Activated CD4-positive, alpha-beta T cell treated with anti-CD3 and anti-CD28 coated beads for 1 hour (primary cell): Measurements from ENCODE around the gene CDH3.

Source experiments
- DNase-seq: peaks from one replicate; pipeline ENCODE4 v3.0.0-alpha.2; 2020

The CDH3 gene

DNA sequence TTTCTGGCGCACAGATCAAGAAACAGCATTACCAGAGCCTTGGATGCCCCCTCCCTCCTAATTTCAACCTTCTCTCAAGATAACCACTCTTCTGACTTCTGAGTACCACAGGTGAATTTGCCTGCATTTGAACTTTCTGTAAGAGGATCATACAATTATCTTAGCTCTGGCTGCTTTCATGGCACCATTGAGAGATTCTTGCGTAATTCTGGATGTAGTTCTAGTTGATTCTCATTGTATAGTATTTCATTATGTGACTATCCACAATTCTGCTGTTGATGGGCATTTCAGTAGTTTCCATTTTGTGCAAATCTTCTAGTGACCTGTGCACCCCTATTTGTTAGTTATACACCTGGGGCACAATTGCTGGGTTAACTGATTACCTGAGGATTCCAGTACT lies 7.5 kb downstream of the CDH3 start:
- no peak for DNase-seq

DNA sequence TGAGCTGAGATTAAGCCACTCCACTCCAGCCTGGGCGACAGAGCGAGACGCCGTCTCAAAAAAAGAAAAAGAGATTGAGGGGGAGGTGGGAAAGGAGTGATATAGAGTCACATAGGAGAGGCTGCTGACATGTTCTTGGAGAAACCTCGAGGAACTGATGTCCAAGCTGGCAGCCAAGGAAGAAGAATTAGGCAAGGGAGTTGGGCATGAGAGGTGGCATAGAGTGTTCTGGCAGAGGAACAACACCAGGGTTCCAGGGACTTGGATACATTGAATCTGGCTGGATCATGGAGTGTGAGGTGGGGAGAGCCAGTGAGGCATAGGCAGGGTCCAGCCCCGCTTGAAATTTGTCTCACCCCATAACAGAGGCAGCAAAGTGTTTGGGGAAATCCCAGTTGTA lies 10.7 kb downstream of the CDH3 start:
- no peak for DNase-seq

GRCh38 chr16:68656751-68657150 lies 11.6 kb downstream of the CDH3 start:
- no peak for DNase-seq

GRCh38 chr16:68658341-68658973 lies 13.3 kb downstream of the CDH3 start:
- DNase-seq, result no peak

- DNase-seq, result no peak
These were observed 13.9 kb downstream of the CDH3 start for GRCh38 chr16:68658974-68659360.

DNA sequence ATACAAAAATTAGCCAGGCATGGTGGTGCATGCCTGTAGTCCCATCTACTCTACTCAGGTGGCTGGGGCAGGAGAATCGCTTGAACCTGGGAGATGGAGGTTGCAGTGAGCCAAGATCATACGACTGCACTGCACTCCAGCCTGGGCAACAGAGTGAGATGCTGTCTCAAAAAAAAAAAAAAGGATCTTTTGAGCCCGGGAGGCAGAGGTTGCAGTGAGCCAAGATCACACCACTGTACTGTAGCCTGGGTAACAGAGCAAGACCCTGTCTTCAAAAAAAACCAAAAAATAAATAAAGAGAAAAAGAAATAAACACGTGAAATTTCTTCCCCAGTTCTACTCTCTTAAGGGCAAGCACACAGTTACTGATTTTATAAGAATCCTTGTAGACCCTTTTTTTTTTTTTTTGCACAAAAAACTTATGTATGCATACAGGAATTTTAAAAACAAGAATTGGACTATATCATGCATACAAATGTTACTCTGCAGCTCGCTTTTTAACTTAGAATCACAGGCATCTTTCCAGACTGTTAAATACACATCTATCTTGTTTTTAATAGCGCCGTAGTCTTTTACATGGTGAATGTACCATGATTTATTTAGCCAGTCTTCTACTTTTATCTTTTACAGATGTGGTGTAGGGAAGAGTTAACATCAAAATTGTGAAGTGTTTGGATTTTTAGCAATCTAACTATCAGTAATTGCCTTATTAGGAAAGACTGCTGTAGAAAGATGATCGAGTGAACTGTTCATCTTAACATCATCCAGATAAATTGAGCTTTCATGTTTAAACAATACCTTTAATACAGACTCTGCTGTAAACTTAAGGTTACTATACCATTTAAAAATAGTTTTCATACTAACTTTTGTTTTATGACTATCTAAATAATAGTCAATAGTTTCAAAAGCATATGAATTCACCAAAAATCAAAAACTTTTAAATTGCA lies 14.6 kb downstream of the CDH3 start:
- no peak for DNase-seq

- DNase-seq, result no peak
These were observed 15.3 kb downstream of the CDH3 start for GRCh38 chr16:68660359-68660795.

DNA sequence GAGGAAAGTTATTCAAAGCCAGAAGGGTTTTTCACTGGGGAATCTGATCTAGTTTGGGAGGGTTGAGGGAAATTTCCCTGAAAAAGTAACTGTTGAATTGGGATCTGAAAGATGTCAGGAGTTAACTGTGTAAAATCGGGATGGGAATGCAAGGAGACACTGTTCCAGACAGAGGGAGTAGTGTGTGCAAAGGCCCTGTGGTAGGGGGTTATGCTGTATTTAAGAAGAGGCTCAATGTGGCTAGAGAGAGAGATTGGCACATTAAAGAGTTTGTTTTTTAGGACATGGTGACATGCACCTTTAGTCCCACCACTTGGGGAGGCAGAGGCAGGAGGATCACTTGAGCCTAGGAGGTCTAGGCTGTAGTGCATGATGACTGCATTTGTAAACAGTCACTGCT lies 16.9 kb downstream of the CDH3 start:
- no peak for DNase-seq

- DNase-seq, result no peak
These were observed 19.2 kb downstream of the CDH3 start for GRCh38 chr16:68664297-68664696.

- no peak for DNase-seq
These were observed 20.4 kb downstream of the CDH3 start for GRCh38 chr16:68665501-68665900.

GRCh38 chr16:68668266-68668665 lies 23.2 kb downstream of the CDH3 start:
- no peak for DNase-seq

GRCh38 chr16:68676113-68676860 lies 31.2 kb downstream of the CDH3 start:
- DNase-seq, result no peak

- DNase-seq, result no peak
These were observed 35.9 kb downstream of the CDH3 start for GRCh38 chr16:68681038-68681437.

DNA sequence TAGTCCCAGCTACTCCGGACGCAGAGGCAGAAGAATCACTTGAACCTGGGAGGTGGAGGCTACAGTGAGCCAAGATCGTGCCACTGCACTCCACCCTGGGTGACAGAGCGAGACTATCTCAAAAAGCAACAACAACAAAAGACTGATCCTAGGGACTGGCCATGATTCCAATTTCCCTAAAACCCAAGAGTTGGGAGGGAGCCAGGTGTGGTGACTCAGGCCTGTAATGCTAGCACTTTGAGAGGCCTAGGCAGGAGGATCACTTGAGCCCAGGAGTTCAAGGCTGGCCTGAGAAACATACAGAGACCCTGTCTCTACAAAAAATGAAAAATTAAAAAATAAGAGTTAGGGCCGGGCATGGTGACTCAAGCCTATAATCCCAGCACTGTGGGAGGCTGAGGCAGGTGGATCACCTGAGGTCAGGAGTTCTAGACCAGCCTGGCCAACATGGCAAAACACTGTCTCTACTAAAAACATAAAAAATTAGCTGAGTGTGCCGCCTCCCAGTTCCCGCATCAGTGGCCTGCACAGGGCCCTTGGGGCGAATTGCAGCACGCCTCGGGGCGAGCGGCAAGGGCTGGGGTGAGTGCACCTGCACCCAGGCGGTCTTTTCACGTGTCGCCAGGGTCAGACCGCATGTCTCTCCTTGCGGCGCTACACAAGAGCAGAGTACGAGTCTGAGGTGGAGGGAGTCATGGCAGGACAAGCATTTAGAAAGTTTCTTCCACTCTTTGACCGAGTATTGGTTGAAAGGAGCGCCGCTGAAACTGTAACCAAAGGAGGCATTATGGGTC lies 40.8 kb downstream of the CDH3 start:
- no peak for DNase-seq

GRCh38 chr16:68686905-68687304 lies 41.8 kb downstream of the CDH3 start:
- DNase-seq, result no peak

DNA sequence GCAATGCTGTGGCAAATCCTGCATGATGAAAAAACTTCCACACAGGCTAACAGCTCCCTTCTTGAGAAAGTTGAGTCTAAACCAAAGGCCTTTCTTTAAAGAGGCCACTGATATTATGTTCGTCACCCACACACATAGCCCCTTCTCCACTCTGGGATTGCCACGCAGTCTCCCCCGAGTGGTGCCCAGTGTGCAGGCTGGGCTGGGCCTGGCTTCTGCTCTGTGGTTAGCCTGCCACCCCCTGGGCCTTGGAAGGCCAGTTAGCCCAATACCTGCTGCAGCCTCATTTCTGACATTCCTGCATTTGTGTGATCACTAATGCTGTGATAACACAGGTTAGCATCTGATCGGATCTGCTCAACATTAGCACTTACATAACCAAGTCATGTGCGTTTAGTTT lies 44.8 kb downstream of the CDH3 start:
- DNase-seq, result no peak

DNA sequence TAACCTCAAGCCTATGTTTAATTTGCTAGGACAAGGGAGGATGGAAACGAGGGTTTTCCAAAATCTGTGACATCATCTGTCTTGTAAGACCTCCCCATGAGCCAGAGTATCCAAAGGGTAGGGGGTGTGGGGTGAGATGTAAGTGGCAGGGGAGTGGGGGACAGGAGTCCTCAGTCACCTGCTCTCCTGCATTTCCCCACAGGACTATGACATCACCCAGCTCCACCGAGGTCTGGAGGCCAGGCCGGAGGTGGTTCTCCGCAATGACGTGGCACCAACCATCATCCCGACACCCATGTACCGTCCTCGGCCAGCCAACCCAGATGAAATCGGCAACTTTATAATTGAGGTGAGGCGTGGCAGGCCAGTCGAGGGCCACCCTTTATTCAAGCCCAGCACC lies 50.5 kb downstream of the CDH3 start:
- no peak for DNase-seq

DNA sequence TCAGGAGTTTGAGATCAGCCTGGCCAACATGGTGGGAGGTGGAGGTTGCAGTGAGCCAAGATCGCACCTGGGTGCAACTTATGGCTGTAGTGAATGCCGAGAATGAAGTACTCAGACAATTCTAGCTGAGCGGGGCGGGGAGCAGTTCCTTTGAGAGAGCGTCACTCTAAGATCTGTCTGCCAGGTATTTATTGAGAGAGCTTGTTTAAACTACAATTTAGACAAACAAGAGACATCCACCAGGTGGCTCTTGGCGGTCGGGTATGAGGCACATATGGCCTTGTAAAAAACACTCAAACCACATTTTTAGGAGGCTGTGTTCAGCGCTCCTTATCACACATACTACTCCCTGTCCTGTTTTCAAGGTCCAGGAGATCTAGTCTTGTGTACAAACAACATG lies 51.4 kb downstream of the CDH3 start:
- no peak for DNase-seq

DNA sequence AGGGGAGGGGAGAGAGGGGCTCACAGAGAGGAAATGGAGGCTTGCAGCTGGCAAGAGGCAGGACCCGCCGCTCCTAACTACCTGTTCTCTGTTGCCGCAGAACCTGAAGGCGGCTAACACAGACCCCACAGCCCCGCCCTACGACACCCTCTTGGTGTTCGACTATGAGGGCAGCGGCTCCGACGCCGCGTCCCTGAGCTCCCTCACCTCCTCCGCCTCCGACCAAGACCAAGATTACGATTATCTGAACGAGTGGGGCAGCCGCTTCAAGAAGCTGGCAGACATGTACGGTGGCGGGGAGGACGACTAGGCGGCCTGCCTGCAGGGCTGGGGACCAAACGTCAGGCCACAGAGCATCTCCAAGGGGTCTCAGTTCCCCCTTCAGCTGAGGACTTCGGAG lies 53.0 kb downstream of the CDH3 start:
- DNase-seq, result no peak

- no peak for DNase-seq
These were observed 55.0 kb downstream of the CDH3 start for GRCh38 chr16:68700120-68700519.

DNA sequence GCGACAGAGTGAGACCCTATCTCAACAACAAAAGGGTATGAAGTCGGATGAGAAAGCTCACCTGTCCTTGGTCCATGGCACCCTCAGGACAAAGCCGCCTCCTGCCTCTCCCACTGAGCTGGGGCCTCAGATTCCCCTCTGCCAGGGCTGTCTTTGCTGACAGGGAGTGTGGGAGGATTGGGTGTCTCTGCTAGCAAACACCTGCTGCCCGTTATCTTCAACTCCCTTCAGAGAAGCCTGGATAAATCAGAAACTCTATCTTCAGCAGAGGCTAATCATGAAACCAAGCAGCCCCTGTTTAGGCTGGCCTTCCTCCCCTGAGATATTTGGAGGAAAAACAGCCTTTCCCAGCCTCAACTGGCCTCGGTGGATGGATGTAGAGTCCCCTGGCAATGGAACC lies 55.7 kb downstream of the CDH3 start:
- DNase-seq, result no peak

- DNase-seq, result peak; percentile 16
These were observed 59.2 kb downstream of the CDH3 start for GRCh38 chr16:68704232-68704867.
